HG03103 (cell line): Measurements from ENCODE around the gene MICAL1.

Source experiments
- ATAC-seq: cut with Tn5 transposase; IDR thresholded peaks from one replicate; pipeline ENCODE4 v1.9.1; 2021; ENCODE audit warnings: low read depth; ENCODE audit not compliant: unreplicated experiment

Gene MICAL1

GRCh38 chr6:109440331-109441068 lies 15.1 kb downstream of the MICAL1 start, which contains the start of the genes PPIL6 and SMPD2:
Gene PPIL6, minus strand, starts transcription at chr6:109440628. Its CDS starts 38 bp downstream, at chr6:109440590.
Gene SMPD2, plus strand, starts transcription at chr6:109440724. Its CDS starts 398 bp downstream, at chr6:109441122.
- ATAC-seq, result peak; percentile 82

DNA sequence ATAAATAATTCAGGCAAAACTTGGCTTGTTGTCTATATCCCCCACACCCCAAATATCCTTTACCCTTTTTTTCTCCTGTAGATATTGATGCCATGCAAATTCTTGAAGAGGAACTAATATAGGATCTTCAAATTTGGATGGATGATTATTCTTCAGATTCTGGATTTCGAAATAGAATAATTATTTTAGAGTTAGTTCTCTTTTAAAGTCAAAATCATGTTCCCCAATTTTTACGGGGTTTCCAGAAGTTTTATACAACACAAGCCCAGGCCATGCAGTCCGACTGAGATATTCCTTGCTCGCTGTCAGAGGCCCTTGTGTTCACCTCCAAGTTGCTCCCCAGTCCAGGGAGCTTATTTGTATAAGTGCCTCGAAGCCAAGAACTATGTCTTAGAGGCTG lies 19.5 kb downstream of the MICAL1 start:
- no peak for ATAC-seq

GRCh38 chr6:109434456-109434855 lies 21.1 kb downstream of the MICAL1 start:
- no peak for ATAC-seq

GRCh38 chr6:109429496-109429895 lies 26.1 kb downstream of the MICAL1 start:
- no peak for ATAC-seq

DNA sequence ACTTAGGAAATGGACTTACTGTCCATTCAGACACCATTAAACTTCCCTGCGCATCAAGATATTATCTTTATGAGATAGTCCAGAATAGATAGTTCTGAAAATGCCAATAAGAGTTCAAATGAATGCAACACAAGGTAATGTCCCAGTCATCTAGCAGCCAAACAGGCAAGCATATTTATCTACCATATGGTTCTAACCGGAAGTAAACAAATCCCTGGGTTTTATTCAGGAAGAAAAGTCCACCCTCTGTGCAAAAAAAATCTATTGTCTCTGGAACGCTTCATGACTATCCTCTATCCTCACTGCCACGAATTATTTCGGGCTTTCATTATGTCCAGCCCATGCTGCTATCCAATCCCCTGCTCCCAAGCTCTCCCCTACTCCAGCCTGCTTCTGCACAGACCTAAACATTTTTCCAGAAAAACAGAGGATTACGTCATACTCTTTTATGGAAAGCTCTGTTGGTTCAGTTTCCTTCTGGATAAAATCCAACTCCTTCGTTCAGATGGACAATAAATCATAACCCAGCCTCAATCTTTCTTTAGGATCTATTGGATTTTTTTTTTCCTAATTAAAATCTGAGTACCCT lies 26.6 kb downstream of the MICAL1 start:
- ATAC-seq, result no peak

DNA sequence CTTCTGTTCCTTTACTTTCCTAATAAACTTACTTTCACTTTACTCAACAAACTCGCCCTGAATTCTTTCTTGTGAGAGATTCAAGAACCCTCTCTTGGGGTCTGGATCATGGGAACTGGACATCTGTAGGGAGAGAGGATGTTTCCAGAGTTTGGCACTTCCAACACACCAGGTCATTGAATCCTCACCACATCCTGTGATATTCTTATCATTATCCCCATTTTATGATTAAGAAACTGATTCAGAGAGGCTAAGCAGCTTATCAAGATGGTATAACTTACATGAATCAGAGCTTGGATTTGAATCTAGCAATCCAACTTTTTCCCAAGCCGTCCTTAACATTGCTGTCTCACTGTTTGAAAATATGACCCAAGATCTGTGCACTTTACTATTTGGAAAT lies 30.6 kb downstream of the MICAL1 start:
- no peak for ATAC-seq

- ATAC-seq, result no peak
Measured at GRCh38 chr6:109421184-109421583, 34.4 kb downstream of the MICAL1 start.

DNA sequence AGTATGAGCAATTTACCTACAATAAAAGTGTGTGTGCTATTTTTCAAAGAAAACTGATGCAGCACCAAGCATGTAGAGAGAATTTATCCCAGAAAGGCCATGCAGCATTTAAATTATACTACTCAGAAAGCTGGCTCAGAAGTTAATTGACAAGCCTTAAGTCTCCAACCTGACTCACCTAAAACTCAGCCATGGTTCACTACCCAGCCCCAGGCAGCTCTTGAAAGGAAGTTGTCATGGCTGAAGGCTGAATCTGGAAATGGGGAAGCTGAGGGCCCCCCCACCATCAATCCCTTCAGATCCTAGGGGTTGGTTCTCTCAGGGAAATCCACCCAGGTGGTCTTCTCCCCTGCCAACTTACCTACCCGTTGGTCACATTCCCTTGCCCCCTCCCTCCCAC lies 34.8 kb downstream of the MICAL1 start:
- no peak for ATAC-seq

- ATAC-seq, result no peak
Measured at GRCh38 chr6:109417646-109418045, 37.9 kb downstream of the MICAL1 start.

DNA sequence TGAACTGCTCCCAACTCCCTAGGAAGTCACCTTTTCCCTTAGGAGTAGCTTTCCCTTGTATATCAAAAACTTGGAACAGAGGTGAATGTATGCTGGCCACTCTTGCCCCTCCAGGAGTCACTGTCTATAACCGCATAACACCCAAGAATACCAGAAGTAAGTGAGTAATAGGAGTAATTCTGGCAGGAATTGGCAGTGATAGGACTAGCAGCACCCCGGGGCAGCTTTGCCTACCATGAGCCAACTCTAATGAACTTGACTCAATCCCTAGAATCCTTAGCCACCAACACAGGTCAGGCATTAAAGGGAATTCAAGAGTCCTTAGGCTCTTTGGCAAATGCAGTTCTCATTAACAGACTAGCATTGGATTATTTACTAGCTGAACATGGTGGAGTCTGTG lies 44.5 kb downstream of the MICAL1 start:
- no peak for ATAC-seq

DNA sequence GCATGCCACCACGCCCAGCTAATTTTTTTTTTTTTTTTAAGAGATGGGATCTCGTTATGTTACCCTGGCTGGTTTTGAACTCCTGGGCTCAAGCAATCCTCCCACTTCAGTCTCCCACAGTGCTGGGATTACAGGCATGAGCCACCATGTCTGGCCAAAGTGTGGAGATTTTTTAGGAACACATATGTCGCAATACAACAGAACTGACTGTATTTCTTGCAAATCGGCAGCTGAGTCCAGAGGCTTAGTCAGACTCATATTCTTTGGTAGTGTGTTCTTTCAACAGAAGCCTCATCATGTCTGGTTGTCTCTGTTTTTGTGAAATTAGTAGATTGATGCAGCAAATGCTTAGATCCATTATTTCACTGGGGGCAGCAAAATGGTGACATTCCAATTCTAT lies 49.4 kb downstream of the MICAL1 start:
- ATAC-seq, result no peak

DNA sequence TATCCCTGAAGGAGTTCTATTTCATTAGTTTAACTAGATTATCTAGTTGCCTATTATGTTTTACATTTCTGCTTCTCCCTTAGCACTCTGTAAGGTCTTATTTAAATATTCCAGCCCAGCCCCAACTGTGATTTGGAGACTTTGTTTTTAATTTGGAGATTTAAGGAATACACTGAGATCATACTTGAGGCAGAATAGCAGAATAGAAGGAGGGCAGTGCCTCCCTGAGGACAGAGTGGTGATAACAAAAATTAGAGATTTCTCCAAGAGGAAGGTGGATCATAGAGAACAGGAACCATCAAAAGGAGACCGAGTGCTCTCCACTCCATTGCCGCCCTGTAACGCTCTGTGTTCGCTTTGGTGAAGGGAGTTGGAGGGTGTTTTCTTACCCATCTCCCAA lies 58.6 kb downstream of the MICAL1 start:
- ATAC-seq, result no peak

DNA sequence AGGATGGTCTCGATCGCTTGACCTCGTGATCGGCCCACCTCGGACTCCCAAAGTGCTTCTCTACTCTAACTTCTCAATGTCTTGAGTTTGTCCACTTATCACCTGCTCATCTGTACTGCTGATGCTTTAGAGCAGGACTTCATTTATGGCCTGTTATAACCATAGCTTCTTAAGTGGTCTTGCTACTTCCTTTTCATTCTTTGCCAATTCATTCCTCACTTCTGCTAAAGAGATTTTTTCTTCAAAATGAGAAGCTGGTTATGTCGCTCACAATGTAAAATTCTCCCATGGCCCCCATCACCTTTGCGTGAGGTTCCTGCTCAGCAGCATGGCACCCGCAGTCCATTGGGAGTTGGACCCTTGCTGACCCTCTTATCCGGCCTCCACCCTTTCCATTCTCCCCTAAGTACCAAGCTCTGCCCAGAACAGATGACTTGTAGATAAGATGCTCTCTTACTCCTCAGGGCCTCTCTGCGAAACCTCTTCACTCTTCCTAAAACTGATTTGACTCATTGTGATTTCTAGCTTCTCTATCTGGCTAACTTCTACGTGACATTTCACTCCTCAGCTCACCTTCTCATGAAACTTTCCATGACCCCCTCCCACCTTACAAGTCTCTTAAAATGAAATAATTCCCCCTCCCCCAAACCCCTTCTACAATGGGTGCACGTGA lies 59.4 kb downstream of the MICAL1 start:
- ATAC-seq, result no peak
